Kidney epithelial cell (primary cell): ENCODE data around the gene CISD3. TPM values are rescaled to one million over a fixed set of nuclear protein-coding genes. Genes with fewer than 3 reads are reported as not detected.

Source experiments
- DNase-seq: peaks from one replicate; pipeline ENCODE4 v3.0.0-alpha.2; 2010; ENCODE audit warnings: low read depth
- H3K27me3 ChIP-seq: 2 replicates; pipeline ENCODE4 v1.6.0; 2011; ENCODE audit warnings: low read length; ENCODE audit not compliant: control insufficient read depth, insufficient read depth
- H3K36me3 ChIP-seq: 2 replicates; pipeline ENCODE4 v1.5.1; 2011; ENCODE audit warnings: low read length; ENCODE audit not compliant: control insufficient read depth, insufficient read depth
- H3K4me3 ChIP-seq: 2 replicates; pipeline ENCODE4 v1.5.1; 2011; ENCODE audit warnings: low read depth, mild to moderate bottlenecking, control low read depth, low read length
- CTCF ChIP-seq: IDR thresholded peaks from 2 replicates; pipeline ENCODE4 v1.5.1; 2011; ENCODE audit warnings: mild to moderate bottlenecking, moderate library complexity, low read length, control low read depth, inconsistent platforms; ENCODE audit not compliant: insufficient read depth, poor library complexity, severe bottlenecking
- total RNA-seq: library from RNA; depleted of rRNA; stranded (reverse); fragments of >200 nt; gene quantifications from 2 replicates; pipeline ENCODE4 v1.2.3, GENCODE V29; 2015

CISD3 gene
- total RNA-seq, 1 donor from 2014 or later, result 4.1 TPM

GRCh38 chr17:38751144-38751807, 21.1 kb downstream of the CISD3 start:
- H3K27me3 ChIP-seq, result no peaks in the 10 kb centered on the region
- TF ChIP-seq CTCF, result no peak
- DNase-seq, result no peak
- peak overlapping the region; percentile 93 for H3K4me3 ChIP-seq
- H3K36me3 ChIP-seq, result peaks cover 1% of the 10 kb centered on the region

- H3K36me3 ChIP-seq, result peaks cover 1% of the 10 kb centered on the region
- DNase-seq, result peak; percentile 48
- no peaks in the 10 kb centered on the region for H3K27me3 ChIP-seq
- peak overlapping the region; percentile 89 for H3K4me3 ChIP-seq
- TF ChIP-seq CTCF, result no peak
Measured at GRCh38 chr17:38751808-38752307, 21.7 kb downstream of the CISD3 start.

GRCh38 chr17:38752308-38753070, 22.3 kb downstream of the CISD3 start, which contains the start of gene PSMB3:
Gene PSMB3 (plus strand): TSS chr17:38752741. CDS start chr17:38752827, 86 bp downstream.
- Histone ChIP-seq H3K4me3 (peak within 1 kb of the TSS; percentile 89), H3K27me3 (no peaks in the 10 kb centered on the region), H3K36me3 (peaks cover 1% of the 10 kb centered on the region)
- no peak for TF ChIP-seq CTCF
- peak; percentile 97 for DNase-seq

GRCh38 chr17:38753071-38753506, 22.9 kb downstream of the CISD3 start:
- no peak for DNase-seq
- Histone ChIP-seq H3K36me3 (peaks cover 1% of the 10 kb centered on the region), H3K27me3 (no peaks in the 10 kb centered on the region), H3K4me3 (peak overlapping the region; percentile 89)
- TF ChIP-seq CTCF, result no peak

- peak; percentile 45 for TF ChIP-seq CTCF
- no peak overlapping the region for H3K4me3 ChIP-seq
- DNase-seq, result no peak
- H3K36me3 ChIP-seq, result peaks cover 3% of the 10 kb centered on the region
- no peaks in the 10 kb centered on the region for H3K27me3 ChIP-seq
Measured at GRCh38 chr17:38761612-38762011, 31.5 kb downstream of the CISD3 start.
